Ovary (tissue), 3 donors: ENCODE results near the gene GFRA1.

Experiments
- EP300 ChIP-seq: sonication (generic); formaldehyde crosslinking; IDR thresholded peaks from one replicate; pipeline ENCODE4 v1.6.1; 2017; ENCODE audit warnings: antibody characterized with exemption
- POLR2A ChIP-seq: fragments of 450-650 bp; IDR thresholded peaks from one replicate; pipeline ENCODE4 v1.6.1; 2017; ENCODE audit warnings: antibody characterized with exemption, mild to moderate bottlenecking, moderate library complexity
- TF ChIP-seq, protein P1 (sequence below), 3 donors: fragments of 450-650 bp in 2 of 3; fragments of 200-600 bp in 1 of 3; IDR thresholded peaks; one replicate each; pipeline versions ENCODE4 v1.5.1 to v1.8.0; 2016 to 2022; ENCODE audit warnings: antibody characterized with exemption in 3 of 3, mild to moderate bottlenecking in 1 of 3
- donor health status: DM: no; HTN: no; CAD: no.

DNA sequence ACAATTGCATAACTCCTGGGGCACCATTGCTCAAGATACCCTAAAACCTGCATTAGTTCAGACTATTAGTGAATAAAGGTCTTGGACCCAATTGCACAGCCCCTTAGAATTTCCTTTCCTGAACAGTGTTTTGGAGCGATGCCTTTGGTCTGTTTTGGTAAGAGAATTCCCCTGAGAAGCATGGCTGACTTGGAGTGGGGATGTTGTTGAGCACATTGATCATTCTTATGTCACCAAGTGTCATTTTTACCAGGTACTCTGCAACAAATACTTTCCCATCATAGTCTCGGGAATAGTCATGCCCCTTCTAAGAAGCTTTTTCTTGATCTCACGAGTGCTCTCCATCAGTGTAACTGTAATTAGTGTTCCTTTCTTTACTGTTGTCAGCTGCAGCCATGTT lies 229.7 kb downstream of the GFRA1 start:
- TF ChIP-seq, protein P1, sequence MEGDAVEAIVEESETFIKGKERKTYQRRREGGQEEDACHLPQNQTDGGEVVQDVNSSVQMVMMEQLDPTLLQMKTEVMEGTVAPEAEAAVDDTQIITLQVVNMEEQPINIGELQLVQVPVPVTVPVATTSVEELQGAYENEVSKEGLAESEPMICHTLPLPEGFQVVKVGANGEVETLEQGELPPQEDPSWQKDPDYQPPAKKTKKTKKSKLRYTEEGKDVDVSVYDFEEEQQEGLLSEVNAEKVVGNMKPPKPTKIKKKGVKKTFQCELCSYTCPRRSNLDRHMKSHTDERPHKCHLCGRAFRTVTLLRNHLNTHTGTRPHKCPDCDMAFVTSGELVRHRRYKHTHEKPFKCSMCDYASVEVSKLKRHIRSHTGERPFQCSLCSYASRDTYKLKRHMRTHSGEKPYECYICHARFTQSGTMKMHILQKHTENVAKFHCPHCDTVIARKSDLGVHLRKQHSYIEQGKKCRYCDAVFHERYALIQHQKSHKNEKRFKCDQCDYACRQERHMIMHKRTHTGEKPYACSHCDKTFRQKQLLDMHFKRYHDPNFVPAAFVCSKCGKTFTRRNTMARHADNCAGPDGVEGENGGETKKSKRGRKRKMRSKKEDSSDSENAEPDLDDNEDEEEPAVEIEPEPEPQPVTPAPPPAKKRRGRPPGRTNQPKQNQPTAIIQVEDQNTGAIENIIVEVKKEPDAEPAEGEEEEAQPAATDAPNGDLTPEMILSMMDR (IDR thresholded peaks at IDR 0.05): no peak
- no peak for TF ChIP-seq POLR2A
- no peak for TF ChIP-seq EP300
